ENCODE data around the gene ERN1.

DNA sequence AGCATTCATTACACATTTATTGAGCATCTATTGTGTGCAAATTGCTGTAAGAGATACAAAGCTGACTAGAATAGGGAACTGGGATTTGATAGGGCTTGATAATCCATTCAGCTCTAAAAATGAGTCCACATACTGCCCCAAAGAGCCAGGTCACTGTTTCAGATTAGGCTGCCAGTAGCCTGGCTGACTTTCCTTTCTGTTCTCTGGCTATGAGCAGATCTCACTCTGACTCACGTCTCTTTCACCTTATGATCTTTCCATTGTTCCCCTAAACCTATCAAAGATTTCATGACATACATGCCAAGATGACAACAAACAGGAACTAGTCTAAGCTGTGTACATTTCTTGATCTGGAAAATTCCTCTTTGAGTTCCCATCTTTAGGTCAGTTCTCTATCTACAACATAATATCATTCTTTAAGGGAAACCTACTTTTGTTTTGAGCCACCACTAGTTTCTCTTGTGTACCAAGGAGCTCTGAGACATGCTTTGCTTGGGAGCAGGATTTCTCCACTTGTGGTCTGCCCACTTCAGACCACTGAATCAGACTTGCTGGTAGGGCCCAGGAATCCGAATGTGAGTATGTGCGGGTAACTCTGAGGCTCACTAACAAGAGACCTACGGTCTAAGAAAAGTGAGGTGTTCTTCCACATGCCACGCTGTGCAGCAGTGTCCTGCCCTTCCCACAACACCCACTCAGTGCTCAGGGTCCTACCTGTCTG is 68.6 kb downstream of the ERN1 start:
- no peak for TF ChIP-seq POLR2AphosphoS5 (IDR thresholded peaks at IDR 0.05; ENCODE audit: borderline replicate concordance, low read depth, low read length)
- no peak for TF ChIP-seq EZH2 (IDR thresholded peaks at IDR 0.05)
- no peak for TF ChIP-seq FOXP2 (optimal IDR thresholded peaks at IDR 0.05; ENCODE audit: control extremely low read depth, extremely low read length, insufficient read depth)
